Measurements from ENCODE around the gene ANKRD16.

The ANKRD16 gene

DNA sequence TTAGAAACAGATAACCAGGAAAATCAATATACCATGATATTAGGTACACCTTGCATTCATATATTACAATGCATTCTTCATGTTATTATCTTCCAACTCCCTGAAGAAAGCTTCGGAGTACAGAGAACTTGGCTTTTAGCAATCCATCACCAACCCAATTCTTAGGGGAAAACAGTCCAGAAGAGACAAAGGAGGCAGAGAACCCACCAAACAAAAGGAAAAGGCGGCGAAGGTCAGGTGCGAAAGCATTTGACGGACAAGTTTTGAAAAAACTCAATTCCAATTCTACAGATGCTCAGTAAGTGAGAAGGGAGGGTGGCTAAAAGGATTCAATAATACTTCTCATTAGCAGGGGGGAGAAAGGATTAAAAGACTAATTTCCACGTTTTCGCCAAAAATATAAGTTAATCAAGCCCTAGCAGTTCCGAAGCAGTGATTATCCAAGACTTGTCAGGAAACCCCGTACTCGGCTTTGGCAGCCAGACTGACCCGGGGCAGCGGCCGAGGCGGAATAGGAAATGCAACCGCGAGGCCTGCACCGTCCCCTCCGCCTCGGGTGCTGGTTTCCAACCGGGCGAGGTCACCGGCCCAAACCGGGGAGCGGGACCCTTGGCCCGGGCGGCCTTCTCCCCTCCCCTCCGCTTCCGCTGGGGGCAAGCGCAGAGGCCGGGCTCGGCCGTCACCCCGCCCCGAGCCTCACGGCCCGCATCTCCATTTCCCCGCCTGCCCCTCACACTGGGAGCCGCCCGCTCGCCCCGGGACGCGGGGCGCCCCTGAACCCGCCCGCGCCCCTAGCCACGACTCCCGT lies 77.2 kb downstream of the ANKRD16 start:
- in situ Hi-C loops (cut with HindIII; ENCODE audit: low sequenced_read_pairs) = no loop called here
